Activated naive CD8-positive, alpha-beta T cell treated with anti-CD3 and anti-CD28 coated beads, Interleukin-2, amount 50 U/mL, for 16 hours (primary cell): ENCODE results near the gene HLA-DOB.

Experiments used
- DNase-seq: peaks from one replicate; pipeline ENCODE4 v3.0.0-alpha.2; 2020; ENCODE audit warnings: low read depth, low spot score

Gene HLA-DOB

DNA sequence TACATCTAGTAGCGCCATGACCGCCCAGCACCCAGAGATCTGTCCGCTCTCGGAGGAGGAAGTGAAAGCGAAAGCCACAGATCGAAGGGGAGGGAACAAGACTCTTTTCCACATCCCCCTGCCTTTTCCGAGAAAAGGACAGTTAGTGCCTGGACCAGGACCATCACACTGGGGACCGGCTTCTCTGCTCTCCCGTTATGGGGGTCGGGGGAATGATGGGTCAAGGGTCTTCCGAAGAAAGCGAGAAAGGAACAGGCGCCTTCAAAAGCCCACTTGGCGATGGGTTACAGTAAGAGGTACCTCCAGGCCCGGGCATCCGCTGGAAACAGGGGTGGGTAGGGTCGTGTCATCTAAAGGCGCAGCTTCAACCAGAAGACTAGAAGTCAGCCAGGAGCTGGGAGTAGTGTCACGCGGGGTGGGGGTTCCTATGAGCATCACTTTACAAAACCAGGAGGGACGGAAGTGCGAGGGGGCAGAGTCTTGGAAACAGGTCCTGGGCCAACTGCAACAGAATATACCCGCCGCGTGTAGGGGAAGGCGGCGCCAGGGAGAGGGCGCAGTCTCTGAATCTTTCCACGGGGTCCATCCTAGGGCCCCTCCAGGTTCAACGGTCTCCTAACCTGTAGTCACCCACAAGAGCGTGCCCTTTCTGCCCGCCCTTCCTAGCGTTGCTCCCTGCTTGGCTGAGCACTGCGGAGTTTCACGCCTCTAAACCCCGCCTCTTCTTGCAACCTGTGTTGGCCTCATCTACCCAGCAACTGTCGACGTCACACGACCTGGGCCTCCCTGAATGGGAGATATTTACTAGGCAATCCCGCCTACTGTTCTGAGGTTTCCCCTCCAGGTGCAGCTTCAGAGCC is 27.4 kb upstream of the HLA-DOB start, which contains the start of gene PSMB8:
TSS of gene PSMB8 (minus strand) at position 69 of the 860 bp plus-strand sequence. CDS start at position 18, 51 bp downstream.
- DNase-seq, result peak; percentile 98

DNA sequence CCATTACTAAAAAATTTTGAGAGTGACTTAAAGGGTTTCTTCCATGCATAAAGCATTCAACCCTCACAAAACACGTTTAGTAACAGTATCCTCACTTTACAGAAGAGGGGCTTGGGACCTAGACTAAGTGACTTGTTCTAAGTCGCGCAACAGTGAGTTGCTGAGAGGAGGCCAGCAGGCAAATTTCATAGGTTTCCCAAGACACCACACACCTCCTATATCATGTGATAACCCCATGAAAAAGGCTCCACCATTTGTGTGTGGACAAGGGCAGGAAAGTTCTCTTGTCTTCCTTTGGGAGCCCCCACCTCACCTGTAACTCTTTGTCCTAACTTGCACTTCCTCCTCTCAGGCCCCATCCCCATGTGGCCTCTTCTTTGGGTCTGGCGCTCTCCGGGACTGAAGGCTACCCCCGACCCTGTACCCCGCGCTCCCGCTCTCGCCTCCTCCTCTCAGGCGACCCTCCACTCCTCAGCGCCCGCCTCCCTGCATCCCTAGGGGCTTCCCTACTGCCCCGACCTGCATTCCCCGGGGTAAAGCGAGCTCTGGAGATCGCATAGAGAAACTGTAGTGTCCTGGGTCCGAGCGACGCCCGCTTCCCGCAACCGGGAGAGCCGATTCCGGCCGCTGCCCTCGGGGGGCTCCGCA is 26.7 kb upstream of the HLA-DOB start:
- no peak for DNase-seq

GRCh38 chr6:32842690-32843089 is 25.9 kb upstream of the HLA-DOB start:
- DNase-seq, result no peak

DNA sequence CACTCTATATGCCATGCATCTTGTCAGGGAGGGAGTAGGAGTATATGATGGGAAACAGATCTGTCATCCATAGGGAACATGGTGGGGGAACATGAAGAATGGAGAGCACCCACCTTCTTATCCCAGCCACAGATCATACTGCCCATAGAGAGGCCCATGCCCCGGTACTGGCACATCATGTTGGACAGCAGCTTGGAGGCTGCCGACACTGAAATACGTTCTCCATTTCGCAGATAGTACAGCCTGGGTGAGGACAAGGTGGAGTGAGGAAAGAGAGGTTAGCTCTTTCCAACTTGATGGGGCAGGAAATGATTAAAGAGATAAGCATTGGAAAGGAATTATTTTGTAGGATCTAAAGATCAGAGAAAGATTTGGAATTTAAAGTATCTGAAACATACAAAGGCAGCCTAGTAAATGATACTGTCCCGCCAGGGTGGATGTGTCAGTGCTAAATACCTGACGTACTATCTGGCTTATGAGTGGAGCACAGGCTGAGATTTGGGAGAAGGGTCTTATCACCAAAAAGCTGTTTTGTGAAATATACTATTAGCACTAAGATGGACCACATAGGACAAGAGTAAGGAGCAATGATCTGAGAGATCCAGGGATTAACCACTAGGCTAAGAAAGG is 25.3 kb upstream of the HLA-DOB start:
- no peak for DNase-seq

DNA sequence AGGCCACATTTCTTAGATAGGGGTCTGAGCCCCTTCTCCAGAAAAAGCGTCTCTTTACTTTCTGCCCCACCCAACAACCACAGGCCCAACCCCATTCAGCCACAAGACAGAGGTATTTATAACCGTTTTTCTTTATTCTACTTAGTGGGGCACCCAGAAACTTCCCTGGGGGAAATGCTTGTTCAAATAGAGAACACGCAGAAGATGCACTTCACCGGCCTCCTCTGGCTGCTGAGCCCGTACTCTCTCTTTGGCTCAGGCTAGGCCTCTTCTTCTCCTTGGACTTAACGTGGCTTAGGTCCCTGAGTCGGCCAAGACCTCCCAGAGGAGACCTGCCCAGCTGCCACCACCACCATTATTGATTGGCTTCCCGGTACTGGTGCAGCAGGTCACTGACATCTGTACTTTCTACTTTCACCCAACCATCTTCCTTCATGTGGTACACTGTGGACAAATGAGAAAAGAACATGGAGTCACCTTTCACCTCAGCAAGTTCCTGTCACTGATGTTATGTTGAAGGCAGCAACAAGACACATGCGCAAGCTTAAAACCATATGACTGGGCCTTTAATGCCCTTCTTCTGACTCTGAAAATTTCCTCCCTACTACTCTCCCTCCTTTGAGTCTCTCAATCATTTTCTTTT is 23.9 kb upstream of the HLA-DOB start:
- no peak for DNase-seq

DNA sequence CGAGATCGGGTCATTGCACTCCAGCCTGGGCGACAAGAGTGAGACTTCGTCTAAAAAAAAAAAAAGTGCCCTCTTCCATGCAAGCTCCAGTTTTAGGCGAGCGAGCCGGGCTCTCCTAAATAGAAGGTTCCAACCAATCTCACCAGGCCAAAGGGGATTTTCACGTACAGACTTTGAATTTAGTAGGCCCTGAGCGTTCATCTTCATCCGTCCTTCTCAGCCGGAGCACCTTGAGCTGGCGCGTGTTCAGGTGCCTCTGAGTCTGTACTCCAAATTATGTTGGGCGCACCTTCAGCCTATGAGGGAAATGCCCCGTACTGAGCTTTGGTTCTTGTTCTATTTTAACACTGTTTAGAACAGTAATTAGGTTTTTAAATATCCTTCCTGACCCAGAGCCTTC is 22.6 kb upstream of the HLA-DOB start:
- DNase-seq, result no peak

DNA sequence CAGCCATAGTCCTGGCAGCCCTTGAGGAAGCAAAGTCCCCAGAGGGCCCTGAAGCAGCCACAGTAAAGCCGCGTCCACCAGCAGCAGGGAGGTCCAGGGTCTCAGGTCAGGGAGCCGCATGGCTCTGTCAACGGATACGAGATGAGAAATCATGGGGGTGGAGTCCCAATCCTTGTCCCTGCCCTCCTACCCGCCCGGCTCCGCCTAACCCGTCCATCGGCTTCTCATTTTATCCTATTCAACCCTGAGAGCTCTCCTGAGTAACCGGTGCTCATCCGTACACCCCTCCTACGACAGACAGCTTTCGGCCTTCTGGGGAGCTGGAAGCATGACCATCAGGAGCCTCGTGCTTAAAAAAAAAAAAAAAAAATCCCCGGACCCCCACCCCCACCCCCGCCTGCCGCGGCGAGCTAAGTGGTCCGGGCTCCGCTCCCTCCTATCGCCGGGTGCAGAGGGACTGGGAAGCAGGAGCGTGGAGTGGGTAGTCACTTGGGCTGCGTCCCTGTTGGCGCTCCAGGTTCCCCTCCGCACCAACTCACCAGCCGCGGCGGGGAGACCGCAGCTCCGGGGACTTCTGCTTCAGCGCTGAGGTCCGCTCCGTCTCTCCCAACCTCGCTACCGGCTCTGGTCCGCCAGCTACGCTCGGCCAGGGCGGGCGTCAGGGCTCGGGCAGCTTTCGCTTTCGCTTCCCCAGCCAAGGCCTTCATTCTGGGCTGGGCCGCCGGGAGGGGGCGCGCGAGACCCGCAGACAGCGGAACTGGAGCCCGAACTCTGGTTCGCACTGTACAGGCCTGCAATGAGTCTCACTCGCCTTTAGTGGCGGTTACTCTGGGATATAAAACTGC is 21.5 kb upstream of the HLA-DOB start, which contains the start of gene TAP2:
TSS of gene TAP2 (minus strand) at position 626 of the 845 bp plus-strand sequence. CDS start at position 120, 506 bp downstream.
- DNase-seq, result peak; percentile 94

DNA sequence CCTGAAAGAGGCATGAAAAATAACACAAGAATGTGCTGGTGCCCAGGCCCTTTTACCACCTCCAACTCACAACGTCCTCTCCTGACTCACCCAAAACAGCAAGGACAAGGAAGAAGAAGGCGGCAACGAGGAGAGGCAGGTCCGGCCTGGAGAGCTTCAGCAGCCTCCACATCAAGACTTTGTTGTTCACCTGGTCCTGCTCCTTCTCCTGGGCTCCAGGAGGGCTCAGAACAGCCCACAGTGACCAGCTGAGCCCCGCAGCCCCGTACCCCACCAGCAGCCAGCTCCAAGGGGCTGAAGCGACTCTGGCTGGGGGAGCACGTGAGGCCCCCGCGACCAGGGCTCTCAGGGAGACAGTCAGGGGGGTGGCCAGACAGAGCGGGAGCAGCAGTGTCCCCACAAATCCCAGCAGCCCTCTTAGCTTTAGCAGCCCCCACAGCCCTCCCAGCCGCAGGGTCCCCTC is 20.9 kb upstream of the HLA-DOB start:
- no peak for DNase-seq

- DNase-seq, result no peak
Observed at GRCh38 chr6:32836873-32837272, 20.1 kb upstream of the HLA-DOB start.

DNA sequence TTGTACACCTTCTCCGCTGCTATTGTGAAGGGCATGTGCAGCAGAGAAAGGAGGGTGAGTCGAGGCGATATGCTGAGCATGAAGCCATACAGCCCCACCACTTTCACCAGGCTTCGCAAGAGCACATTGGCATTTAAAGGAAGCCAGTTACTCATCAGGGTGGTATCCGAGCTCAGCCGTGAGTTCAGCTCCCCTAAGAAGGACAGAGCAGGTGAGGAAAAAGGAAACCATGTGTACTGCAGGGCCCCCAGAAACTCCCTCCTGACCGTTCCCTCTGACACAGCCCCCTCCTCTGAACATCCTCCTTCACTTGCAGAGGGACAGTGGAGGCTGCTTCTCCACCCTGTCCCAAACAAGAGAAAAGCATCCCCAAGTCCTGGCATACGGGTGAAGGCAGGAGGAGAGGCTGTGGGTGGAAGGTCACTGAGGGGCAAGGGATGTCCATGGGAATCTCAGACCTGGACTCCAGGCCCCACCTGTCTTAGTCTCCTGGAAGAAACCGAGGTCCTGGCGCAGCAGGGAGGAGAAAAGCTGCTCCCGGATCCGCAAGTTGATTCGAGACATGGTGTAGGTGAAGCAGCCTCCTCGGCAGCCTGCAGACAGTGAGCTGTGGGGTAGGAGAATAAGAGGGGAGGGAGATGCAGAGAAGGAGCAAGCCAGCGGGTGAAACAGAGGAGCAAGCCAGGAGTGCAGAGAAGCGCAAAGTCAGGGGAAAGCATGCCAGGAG is 18.5 kb upstream of the HLA-DOB start:
- no peak for DNase-seq

- no peak for DNase-seq
Observed at GRCh38 chr6:32833664-32834063, 16.9 kb upstream of the HLA-DOB start.

GRCh38 chr6:32832535-32832934 is 15.7 kb upstream of the HLA-DOB start:
- no peak for DNase-seq

DNA sequence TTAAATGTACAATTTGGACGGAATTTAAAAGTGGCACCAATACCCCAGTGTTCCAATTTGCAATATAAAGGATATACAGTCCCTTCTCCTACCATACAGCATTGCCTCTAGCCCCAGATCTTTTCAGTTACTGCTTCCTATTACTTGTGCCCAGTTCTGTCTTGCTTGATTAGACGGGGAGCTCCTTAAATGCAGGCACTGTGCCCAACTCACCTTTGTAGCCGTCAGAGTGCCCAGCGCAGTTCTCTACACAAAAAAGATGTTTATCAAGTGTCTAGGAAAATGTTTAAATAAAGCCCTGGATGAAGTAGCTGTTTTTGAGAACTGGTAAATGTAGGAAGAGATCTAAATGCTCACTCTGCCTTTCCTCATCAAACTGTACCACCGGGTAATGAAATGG is 14.1 kb upstream of the HLA-DOB start:
- DNase-seq, result no peak

- no peak for DNase-seq
Observed at GRCh38 chr6:32830017-32830416, 13.2 kb upstream of the HLA-DOB start.

DNA sequence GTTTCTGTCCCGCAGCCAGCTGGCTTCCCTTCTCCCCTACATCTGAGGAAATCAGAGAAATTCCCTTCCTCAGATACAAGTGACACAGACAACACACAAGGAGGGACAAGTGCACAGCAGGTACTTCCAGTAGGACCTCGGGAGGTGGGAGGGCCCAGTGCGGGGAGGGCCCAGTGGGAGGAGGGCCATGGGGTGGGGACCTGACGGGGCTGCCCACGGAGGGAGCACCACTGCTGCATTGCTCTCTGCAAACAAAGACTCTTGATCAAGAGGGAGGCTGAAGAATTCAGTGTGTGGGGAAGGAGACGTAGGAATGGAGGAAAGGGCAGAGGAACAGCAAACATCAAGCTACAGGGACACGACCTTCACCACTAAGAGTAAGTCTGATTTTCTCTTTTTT is 12.7 kb upstream of the HLA-DOB start:
- no peak for DNase-seq

GRCh38 chr6:32827025-32827424 is 10.2 kb upstream of the HLA-DOB start:
- DNase-seq, result no peak

- DNase-seq, result no peak
Observed at GRCh38 chr6:32825966-32826365, 9.2 kb upstream of the HLA-DOB start.

GRCh38 chr6:32819729-32820128 is 2.9 kb upstream of the HLA-DOB start:
- DNase-seq, result no peak

- DNase-seq, result no peak
Observed at GRCh38 chr6:32818867-32819266, 2.1 kb upstream of the HLA-DOB start.

DNA sequence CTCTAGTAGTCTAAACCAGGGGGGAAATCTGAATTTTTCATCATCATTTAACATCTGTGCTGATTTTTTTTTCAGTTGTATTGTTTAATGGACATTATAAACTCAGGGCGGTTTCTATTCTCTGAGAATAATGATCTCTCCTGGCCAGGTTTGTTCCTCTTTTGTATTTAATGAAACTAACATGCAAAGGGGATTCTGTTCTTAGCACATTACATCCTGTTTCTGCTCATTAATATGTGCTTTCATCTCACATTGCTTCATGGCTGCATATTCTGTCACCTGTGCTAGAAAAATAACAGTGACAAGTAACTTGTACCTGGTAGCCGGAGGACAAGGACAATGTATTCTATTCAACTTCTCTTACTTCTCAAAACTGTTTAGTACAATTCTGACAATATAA is 806 bp downstream of the HLA-DOB start:
- no peak for DNase-seq
